Measurements from ENCODE around the gene LHPP.
"Not testable (repeated sequence)": the region's sequence is repeated elsewhere in the genome, so short reads cannot be mapped to it uniquely, and the experiment has no call there.

Gene LHPP

DNA sequence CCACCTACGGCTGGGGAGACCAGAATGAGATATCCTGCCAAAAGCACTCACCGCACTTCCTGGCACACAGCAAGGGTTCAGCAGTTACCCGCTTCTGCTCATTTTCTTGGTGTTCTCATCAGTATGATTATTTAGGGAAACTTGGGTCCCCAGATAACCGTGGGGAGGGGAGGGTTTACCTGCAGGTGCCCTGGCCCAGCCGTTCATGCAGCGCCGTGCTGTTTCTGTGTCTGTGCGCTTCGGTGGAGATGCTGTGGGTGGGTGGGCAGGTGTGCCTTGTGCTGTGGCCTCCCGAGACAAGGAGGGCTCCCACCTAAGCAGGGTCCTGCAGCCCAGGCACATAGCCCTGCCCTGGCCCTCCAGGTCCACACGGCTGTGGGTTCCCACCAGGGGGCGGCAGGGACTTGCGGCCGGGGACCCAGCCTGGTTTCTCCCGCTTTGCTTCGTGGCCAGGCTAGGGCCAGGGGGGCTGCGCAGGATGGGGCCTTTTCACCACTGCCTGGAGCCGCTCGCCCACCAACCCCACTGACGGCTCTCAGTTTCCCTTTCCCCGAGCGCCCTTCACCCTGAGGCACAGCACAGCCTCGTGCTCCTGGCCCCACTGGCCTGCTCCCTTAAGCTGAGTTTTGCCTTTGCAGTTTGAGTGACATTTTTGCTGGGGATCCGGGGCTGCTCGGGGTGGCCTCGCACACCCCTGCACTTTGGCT is 78.5 kb downstream of the LHPP start:
- DNase-seq: peak; percentile 68

DNA sequence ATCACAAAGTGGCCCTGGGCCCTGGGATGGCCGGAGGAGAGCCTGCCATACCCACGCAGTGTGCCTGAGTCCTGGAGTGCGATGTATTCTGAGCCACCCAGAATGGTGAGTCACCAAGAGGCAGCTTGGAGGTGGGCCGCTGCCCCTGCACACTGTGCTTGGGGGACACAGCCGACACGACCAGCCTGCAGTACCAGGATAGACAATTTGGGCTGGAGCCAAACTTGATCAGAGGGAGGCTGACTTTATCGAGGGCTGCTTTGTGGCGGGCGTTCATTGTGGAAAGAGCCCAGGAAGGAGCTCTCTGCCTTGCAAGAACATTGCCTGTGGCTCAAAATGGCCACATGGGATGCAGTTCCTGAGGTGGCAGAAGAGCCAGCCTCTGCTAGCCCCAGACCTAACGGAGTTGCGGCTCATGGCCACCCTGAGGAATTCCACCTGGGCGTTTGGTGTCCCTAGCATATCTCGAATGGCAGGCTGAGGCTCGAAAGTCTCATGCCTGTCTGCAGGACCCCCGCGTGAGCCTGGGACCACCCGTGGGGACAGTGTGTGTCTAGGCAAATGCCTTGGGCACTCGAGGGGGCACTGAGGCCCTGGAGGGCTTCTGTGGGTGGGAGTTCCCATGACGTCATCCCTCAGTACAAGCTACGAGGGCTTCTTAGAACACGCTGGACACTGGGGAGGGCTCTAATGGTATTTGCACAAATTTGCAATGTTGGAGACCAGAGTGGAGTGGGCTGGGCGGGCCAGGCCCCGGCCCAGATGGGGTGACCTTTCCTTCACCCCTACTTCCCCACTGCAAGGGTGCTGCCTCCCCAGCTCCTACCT is 79.7 kb downstream of the LHPP start:
- no peak for DNase-seq

DNA sequence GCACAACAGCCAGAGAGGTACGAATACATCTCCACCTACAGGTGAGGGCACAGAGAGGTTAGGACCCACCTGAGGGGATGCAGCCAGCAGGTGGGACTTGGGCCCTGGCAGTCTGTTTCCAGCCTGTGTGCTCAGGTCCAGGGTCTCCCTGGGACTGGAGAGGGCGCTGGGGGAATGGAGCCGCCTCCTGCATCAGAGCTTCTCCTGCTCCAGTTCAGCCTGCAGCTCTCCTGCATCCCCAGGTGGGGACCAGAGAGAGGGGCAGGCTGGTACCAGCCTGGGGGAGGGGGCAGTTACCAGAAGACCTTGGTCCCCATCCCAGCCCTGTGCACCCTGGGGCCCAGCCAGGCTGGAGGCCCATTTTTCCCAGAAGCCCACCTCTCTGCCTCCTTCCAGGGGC is 80.7 kb downstream of the LHPP start:
- no peak for DNase-seq

DNA sequence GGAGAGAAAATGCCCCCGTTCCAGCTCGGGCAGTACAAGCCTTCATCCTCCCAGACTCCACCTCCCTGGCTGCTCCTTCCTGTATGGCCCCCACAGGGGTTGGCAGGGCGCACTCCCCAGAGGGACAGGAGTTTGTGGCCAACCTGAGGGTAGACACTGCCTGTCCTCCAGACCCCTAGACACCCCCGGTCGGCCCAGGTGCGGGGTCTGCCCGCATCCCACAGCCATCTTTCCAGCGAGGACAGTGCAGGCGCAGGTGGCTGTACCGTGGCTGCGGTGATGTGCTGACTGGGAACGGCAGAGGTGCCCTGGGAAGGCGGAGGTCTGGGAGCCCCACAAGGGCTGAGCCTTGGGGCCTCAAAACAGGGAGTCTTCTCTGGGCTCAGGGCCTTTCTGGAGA is 81.5 kb downstream of the LHPP start:
- no peak for DNase-seq

DNA sequence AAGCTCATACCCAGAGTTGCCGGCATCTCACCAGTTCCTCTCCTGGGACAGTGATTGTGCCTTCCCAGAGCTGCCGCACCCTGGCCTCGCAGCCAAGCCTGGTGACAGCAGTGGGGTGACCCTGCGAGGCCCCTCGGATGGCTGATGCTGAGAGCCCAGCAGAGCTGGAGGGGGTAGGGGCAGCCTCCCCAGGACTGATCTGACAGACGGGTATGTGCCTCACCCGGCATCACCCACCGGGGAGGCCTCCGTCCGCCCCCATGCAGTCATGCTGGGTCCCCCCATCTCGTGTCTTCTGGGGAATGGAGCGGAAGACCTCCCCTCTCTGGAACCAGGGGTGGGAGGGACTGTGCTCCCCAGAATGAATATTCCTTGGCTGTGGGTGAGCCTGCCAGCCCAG is 82.3 kb downstream of the LHPP start:
- DNase-seq: no peak

DNA sequence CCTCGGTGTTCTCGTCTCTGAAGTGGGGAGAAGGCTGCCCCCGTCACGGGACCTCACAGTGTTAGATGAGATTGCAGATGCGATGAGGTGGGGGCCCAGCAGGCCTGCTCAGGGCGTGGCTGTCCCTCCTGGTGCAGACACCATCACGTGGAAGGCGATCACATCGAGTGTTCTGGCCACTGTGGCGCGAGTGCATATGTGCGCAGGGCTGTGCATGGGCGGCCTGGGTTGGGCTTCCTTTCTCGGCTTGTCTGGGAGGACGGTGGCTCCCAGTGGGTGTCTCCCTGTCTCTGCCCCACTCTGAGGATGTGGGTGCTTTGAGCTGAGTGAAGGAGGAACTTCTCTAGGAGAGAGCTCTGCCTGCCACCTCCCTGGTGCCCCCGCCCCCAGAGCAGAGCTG is 83.1 kb downstream of the LHPP start:
- no peak for DNase-seq

DNA sequence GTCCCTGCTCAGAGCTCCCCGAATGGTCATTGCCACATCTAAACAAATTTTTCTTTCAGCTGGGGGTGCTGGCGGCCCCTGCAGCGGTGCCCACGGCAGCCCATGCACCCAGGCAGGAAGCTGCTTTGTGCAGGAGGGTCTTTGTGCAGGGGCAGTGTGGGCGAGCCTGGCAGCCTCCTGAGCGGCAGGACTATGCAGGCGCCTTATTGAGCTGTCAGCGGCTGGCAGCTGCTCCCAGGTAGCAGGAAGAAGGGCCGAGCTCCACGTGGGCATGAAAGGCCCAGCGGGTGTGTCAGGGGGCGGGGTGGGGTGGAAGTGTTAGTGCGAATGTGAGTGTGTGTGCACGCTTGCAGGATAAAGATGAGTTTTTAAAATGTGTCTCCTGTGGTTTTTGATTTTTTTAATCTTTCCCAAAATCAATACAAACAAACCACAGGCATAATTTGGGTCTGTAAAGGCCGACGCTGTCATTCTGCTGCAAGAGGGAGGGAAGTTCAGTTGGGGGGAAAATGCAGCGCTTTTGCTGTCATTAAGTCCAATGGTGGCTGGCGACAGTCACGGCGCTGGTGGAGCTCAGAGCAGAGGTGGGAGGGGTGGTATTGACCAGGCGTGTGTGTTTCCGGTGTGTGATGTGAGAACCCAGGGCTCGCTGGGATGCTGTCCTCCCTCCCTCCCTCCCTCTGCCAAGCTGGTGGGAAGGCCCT is 83.9 kb downstream of the LHPP start:
- no peak for DNase-seq

DNA sequence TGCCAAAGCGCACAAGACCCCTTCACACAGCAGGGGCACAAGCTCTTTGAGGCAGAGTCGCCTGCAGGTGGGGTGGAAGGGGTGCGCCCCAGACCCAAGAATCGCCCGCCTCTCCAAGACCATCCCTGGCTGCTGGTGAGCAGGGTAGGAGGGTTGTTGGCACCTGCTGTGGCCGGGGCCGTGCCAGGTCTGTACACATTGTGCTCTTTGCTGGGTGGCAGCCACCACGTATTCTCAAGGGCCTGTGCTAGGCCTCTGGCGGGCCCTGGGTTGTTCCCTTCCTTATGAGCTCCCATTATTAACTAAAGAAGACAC is 84.4 kb downstream of the LHPP start:
- no peak for DNase-seq

DNA sequence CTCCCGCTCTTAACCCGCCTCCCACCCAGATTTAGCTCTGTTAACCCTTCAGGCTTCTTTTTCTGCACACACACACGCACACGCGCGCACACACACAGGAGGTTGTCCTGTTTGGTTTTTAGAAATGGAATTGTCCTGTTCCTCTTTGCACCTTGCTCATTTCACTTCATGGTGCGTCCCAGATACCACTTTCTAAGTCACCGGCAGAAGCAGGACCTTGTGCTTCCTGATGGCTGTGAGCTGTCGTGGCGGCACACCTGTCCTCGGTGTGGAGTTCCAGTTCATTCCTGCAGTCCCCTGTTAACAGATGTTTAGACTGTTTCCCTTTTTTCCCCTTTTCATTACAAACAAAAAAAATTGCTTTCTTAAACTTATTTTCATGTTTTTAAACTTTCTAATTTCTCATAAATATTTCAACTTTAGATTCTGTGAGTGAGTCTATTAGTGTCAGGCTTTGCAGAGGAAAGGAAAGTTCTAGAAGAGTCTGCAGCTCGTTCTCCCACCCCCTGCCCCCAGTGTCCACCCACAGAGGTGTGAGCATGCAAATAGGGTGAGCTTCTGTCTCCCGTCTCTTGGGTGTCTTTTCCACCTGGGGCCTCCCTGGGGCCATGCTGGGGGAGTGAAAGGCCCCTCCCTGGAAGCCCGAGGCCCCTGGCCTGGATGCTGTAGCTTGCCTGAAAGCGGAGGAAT is 85.5 kb downstream of the LHPP start:
- DNase-seq: no peak

DNA sequence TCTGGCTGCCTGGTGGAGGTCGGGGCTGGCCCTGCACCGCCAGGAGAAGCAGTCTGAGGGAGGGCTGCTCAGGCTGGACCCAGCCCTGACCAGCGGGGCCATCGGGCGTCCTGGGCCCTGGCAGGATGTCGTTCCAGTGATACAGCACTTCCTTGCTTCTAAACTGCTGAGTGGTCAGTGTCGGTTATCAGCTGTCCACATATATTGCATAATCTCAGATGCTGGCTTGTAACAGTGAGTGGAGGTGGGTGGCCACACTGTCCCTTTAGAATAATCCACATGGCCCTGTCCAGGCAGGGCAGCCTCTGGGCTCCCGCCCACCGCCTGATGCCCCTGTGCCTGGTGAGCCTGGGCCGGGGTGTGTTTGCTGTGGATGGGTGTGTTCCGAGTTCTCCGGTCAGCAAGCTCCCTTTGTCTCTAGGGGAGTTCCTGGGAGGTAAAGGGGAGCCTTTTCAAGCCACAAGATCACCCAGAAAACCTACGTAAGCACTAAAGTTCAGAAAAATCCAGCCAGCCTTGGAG is 86.1 kb downstream of the LHPP start:
- no peak for DNase-seq

DNA sequence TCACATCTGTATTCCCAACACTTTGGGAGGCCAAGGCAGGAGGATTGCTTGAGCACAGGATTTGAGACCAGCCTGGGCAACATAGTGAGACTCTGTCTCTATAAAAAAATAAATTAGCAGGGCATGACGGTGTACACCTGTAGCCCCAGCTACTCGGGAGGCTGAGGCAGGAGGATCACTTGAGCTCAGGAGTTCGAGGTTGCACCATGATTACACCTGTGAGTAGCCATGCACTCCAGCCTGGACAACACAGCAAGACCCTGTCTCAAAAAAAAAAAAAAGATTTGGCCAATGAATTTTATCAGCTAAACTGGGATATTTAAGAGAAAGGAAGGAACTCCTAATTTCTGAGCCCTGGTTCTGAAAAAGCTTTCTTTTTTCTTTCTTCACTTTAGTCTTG is 87.5 kb downstream of the LHPP start:
- DNase-seq: not testable (repeated sequence)

DNA sequence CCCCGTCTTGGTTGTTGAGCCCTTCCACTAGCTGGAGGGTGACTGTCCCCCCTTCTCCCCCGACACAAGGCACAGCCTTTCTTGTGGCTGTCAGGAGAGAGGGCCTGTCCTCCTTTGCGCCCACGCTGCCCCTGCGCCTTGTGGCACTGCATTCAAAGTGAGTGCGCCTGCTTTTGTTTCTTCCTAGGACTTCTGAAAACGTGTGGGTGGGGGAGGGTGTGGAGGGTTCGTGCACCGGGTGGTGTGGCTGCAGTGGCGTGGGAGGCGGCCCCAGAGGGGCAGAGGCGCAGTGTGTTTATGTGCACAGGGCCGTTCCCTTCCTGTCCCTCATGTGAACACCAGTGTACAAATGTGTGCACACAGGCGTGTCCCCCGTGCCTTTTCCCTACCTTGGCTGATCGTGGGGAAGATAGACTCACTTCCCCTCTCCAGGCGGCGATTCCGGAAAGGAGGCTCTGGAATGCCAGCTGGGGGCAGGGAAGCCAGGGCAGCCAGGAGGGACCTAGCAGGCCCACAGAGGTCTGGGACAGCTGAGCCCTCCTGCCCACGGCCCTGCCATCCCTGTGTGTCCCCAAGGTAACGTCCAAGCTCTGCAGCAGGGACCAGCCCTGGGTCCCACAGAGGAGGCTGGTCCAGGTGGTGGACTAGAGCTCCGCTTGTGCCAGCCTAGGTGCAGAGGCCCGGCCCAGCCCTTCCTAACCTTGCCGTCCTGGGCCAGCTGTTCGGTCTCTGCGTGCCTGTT is 88.8 kb downstream of the LHPP start:
- no peak for DNase-seq

DNA sequence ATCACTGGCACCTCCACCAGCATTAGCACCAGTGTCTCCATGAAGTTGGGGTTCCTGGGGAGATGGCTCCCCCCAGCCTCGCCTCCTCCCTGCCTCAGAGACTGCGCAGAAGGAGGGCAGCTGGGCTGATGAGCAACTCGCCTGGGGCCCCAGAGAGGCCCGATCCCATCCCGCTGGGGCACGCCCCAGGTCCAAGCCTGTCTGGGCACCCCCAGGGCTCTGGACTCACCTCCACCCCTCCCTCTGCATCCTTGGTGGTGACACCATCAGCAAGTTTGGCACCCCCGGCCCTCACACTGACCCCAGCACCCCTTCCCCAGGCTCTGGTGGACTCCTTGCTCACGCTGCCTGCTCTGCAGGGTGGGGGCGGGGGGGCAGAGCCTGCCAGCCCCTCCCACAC is 89.5 kb downstream of the LHPP start:
- DNase-seq: no peak

DNA sequence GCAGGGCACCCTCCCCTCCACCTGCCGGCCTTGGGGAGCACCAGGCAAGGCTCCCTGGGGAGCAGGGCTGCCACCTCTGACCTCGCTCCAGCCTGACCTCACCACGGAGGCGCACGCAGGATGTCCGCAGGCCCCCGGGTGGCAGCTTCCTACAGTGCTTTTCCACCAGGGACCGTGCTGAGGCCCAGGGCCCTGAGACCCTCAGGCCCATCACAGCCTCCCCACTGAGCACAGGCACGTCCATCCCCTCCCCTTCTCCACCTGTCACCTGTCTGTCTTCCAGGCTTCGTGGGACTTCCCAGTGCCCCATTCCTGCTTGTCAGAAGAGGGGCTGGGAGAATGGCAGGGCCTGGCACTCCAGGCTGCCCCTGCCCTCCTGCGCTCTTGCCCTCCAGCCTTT is 90.1 kb downstream of the LHPP start:
- DNase-seq: no peak

DNA sequence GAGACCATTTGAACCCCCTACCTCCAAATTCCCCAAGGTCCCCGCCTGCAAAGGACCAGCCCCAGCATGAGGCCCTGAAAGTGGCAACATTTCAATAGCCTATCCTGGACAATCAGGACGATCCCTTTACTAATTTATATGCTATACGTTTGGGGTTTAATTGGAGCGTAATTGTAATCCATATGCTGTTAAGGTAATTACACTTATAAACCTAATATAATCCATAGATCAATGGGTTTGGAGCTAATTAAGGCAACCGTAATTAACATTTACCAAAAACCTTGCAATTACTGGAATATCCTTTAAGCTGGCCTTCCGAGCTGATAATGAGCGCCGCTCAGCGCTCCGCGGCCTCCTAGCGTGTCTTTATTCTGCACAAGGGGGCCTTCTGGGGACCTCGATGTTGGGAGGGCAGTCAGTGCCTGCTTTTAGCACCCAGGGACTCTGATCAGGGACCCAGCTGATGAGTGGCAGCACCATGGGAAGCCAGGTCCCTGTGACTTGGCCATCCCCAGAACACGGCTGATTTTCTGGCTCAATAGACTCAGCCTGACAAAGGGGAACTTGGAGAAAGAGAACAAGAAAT is 91.2 kb downstream of the LHPP start:
- no peak for DNase-seq

DNA sequence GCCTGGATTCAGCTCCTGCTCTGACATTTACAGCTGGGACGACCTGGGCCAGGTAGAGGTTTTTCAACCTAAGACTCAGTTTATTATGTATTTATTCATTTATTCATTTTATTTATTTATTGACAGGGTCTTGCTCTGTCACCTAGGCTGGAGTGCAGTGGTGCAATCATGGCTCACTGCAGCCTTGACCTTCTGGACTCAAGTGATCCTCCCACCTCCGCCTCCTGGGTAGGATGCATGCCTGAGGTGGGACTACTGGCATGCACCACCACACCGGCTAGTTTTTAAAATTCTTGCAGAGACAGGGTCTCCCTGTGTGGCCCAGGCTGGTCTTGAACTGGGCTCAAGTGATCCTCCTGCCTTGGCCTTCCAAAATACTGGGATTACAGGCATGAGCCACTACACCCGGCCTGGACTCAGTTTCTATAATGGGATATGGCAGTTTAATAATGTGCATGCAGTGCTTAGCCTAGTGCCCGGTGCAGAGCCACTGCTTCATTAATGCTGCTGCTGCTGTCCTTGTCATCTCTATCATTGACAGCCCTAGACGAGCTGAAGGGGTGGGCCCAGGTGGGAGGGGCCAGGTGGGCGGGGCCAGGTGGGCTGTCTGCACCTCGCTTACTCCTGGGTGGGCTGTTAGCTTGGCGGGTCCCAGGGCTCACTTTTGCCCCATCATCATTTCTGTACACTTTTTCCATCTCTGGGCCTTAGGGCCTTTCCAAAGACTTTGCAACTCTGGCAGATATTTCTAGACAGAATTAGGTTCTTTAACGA is 92.6 kb downstream of the LHPP start:
- no peak for DNase-seq

DNA sequence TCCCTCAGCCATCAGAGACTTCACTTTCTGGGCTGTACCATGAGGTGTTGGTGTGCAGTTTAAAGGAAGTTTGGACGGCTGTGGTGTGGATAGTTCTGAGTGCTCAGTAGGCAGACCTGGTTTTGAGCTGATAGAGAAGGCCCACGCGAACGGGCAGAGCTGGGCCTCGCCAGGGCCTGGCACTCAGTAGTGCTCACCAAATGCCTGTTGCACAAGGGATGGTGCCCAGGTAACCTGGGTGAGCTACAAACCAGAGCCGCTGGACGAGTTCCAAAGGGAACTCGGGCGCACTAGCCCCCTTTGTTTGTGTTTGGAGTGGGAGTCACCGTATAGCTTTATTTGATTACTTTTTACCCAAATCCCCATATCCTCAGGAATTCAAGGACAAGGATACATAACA is 95.5 kb downstream of the LHPP start:
- DNase-seq: no peak

DNA sequence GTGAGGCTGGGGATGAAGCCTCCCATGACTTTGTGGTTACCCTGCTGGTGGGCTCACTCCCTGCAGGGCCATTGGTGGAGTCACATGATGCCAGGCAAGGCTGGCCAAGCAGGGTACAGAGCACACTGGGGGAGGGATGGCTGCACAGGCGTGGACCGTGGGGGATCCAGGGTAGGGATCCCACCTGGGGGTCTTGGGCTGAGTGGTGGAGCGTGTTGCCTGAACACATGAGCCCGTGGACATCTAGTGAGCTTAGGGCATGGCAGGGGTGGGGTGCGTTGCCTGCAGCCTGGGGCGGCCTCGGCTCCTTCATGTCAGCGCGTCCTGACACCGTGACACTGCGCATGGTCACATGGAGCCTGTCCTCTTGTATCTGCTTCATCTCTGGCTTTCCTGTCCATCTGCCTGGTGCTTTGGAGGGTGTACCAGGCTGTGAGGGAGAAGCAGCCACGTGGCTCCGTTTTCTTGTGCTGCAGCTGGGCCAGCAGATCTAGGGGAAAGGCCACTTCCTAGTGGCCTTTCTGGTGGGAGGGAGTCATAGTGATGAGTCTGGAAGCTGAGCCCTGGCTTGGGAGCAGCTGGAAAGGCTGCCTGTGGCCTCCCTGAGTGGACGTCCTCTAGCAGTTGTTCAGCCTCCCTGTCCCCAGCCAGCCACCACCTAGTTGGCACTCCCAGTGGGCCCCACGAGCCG is 96.2 kb downstream of the LHPP start:
- DNase-seq: no peak

DNA sequence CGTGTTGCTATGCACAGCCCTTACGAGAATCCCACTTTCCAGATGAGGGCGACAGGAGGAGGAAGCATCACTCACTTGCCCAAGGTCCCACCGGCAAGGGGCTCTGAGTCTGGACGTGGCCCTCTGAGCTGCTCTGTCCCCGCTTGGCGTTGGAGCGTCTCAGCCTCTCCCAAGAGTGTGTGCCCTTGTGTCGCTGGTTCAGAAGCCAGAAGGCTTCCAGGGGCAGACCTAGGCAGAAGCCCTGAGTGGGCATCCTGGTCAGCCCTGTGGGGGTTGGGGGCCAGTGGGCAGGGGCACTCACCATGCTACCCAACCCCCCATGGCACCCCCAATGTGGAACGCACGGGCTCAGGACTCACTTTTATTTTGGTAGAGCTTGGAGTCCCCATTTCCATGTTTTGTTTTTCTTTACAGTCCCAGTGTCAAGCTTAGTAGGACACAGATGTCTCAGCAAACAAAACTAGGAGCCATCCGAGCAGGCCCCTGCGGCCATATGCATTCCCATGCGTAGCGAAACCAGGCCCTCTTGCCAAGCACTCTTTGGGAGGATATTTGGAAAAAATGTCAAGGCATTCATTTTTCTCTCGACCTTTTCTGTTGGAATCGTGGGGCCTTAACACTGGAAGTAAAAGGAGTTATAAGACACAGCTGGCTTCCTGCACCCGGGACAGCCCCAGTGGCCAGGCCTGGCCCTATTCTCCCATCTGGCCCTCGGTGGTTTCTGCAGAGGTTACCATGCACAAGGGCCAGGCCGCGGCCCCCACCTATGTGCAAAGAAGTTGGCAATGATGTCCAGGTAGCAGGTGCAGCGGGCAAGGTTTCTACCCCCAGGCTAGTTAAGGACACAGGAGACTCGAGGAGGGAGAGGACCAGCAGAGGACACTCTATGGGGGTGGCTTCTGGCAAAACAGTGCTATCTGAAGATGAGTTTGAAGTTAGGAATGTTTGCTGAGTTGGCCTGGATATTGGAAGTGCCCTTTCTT is 97.0 kb downstream of the LHPP start:
- DNase-seq: no peak
